ENCODE data around the gene PTPRF.

The PTPRF gene

DNA sequence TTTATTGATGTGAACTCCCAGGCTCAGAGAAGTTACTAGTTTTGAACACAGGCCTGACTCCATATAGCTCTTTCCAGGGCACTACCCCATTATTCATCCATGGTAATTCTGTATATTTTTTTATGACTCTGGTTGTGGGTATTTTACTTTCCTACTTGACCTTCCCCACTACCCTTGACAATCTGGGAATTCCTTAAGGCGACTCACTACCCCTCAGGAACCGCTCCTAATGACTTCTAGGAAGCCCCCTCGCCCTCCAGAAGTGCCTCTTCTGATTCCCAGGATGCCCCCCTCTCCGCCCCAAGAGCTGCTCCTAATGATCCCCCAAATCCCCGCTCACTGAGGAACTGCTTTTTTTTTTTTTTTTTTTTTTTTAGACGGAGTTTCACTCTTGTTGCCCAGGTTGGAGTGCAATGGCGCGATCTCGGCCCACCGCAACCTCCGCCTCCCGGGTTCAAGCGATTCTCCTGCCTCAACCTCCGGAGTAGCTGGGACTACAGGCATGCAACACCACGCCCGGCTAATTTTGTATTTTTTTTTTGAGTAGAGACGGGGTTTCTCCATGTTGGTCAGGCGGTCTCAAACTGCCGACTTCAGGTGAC lies 118.3 kb downstream of the PTPRF start:
- no peak for DNase-seq (ENCODE audit: low spot score)
- TF ChIP-seq, protein P1, sequence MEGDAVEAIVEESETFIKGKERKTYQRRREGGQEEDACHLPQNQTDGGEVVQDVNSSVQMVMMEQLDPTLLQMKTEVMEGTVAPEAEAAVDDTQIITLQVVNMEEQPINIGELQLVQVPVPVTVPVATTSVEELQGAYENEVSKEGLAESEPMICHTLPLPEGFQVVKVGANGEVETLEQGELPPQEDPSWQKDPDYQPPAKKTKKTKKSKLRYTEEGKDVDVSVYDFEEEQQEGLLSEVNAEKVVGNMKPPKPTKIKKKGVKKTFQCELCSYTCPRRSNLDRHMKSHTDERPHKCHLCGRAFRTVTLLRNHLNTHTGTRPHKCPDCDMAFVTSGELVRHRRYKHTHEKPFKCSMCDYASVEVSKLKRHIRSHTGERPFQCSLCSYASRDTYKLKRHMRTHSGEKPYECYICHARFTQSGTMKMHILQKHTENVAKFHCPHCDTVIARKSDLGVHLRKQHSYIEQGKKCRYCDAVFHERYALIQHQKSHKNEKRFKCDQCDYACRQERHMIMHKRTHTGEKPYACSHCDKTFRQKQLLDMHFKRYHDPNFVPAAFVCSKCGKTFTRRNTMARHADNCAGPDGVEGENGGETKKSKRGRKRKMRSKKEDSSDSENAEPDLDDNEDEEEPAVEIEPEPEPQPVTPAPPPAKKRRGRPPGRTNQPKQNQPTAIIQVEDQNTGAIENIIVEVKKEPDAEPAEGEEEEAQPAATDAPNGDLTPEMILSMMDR (IDR thresholded peaks at IDR 0.05; ENCODE audit: borderline replicate concordance, control extremely low read depth, extremely low read depth, insufficient read depth, missing control alignments), result no peak
- in situ Hi-C loops (cut with MboI; ENCODE audit: low sequenced_read_pairs, unreplicated experiment), result no loop called here

DNA sequence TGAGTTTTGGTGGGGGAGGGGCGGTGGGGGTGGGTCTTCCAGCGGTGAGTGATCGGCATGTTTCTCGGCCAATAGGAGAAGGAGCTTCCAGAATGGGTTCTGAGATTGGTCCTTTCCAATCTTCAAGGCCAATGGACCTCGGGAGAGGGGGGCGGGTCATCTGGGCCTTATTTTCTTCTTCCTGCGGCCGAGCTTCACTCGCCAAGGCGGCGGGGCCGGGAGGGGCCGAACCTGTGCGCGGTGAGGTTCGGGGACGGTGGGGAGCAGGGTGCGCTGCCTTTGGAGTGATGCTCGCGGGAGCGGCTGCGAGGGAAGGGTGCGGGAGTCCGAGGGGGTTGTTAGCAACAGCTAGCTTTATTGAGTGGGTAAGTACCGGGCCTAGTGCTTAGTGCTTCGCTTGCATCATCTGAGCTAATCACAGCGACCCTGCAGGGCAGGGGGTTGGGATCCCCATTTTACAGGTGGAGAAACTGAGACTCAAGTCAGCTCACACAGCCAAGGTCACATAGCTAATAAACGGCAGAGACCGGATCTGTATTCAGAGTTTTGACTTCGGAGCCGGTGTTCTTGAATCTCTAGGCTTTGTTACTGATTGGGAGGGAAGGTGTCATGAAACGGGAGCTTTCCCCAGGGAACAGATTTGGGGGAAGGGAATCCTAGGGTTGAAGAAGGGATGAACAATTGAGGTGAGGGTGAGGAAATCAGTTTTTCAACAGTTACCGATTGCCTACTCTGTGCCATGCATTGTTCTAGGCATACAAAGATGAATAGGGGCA lies 119.8 kb downstream of the PTPRF start:
- in situ Hi-C loops (cut with MboI; ENCODE audit: low sequenced_read_pairs, unreplicated experiment), result no loop called here
- DNase-seq (ENCODE audit: low spot score), result peak; percentile 99
- TF ChIP-seq, protein P1 (IDR thresholded peaks at IDR 0.05; ENCODE audit: borderline replicate concordance, control extremely low read depth, extremely low read depth, insufficient read depth, missing control alignments), result no peak

DNA sequence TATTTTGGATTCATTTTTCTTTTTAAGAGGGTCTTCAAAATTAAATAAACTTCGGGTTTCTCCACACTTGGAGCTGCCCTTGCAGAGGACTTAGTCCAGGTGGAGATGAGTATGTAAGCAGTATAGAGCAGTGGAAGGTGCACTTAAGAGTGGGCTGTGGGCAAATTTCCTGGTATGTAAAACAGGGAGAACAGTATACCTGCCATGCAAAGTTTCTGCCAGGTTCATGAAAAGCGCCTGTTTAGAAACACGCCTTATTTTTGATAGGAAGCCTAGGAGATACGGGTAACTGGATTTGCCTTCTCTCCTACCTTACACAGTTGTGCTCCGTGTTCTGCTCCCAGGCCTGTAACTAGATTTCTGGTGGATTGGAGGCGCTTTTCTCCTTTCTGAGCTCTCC lies 120.5 kb downstream of the PTPRF start:
- in situ Hi-C loops (cut with MboI; ENCODE audit: low sequenced_read_pairs, unreplicated experiment), result no loop called here
- TF ChIP-seq, protein P1 (IDR thresholded peaks at IDR 0.05; ENCODE audit: borderline replicate concordance, control extremely low read depth, extremely low read depth, insufficient read depth, missing control alignments), result no peak
- no peak for DNase-seq (ENCODE audit: low spot score)

DNA sequence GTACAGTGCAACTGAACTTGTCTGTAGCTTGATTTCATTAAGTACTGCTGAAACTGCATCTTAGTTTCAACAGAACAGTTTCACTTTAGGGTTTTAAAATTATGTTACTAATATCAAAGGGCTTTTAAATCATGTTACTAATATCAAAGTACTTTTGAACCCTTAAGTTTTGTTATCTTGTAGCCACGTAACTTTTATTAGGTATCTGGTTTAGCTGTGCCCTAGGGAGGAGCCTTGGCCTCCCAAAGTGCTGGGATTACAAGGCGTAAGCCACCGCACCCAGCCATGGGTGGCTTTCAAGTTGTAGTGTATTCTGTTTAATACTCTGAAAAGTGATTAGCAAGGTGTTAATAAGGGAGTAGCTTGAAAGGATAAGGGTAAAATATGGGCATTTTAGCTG lies 121.2 kb downstream of the PTPRF start:
- TF ChIP-seq, protein P1 (IDR thresholded peaks at IDR 0.05; ENCODE audit: borderline replicate concordance, control extremely low read depth, extremely low read depth, insufficient read depth, missing control alignments), result no peak
- no peak for DNase-seq (ENCODE audit: low spot score)
- in situ Hi-C loops (cut with MboI; ENCODE audit: low sequenced_read_pairs, unreplicated experiment), result no loop called here

DNA sequence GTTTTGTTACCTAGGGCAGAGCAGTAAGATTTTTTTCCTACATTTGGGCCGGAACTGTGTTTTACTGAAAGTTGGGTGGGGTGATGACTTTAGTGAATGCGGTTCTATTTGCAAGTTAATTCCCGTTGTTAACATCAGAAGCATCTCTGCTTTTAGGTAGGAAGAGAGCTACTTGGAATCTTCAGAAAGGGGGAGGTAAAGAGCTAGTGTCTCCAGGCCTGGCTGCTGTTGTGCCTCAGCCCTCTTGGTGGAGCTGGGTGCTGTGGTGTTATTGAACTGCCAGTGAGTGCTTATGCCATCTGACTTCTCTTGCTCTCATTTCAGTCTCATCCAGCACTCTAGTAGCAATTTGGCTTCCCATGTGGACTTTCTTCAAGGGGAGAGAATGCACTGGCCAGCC lies 122.7 kb downstream of the PTPRF start:
- in situ Hi-C loops (cut with MboI; ENCODE audit: low sequenced_read_pairs, unreplicated experiment), result no loop called here
- TF ChIP-seq, protein P1 (IDR thresholded peaks at IDR 0.05; ENCODE audit: borderline replicate concordance, control extremely low read depth, extremely low read depth, insufficient read depth, missing control alignments), result peak; percentile 43
- DNase-seq (ENCODE audit: low spot score), result no peak

DNA sequence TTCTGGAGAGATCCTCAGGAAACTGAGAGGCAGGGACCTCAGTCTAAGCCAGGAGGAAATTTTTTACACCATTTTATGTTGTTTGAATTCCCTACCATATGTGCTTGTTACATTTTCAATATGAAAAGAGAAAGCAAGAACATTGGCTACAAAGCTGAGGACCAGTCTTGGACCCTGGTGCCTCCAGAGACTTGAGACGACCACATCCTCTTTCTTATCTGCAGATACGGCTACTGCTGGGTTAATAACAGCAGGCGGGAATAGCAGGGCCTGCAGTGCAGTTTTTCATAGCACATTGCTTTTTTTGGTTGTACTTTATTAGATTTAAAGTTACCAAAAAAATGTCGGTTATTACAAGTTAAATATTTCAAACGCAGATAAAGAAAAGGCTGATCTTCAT lies 123.2 kb downstream of the PTPRF start:
- in situ Hi-C loops (cut with MboI; ENCODE audit: low sequenced_read_pairs, unreplicated experiment), result no loop called here

More for the DNA sequence above, 123.2 kb downstream of the PTPRF start:
- DNase-seq (ENCODE audit: low spot score), result peak; percentile 53
- TF ChIP-seq, protein P1 (IDR thresholded peaks at IDR 0.05; ENCODE audit: borderline replicate concordance, control extremely low read depth, extremely low read depth, insufficient read depth, missing control alignments), result no peak
